LNCAP (cell line): Measurements from ENCODE around the gene TOMT.
"Not testable (repeated sequence)": the region's sequence is repeated elsewhere in the genome, so short reads cannot be mapped to it uniquely, and the experiment has no call there.

ENCODE experiments used
- TF ChIP-seq, protein P1 (sequence below): fragments of 450-650 bp; IDR thresholded peaks from 2 replicates; pipeline ENCODE4 v1.5.1; 2017; ENCODE audit warnings: mild to moderate bottlenecking

Gene TOMT

DNA sequence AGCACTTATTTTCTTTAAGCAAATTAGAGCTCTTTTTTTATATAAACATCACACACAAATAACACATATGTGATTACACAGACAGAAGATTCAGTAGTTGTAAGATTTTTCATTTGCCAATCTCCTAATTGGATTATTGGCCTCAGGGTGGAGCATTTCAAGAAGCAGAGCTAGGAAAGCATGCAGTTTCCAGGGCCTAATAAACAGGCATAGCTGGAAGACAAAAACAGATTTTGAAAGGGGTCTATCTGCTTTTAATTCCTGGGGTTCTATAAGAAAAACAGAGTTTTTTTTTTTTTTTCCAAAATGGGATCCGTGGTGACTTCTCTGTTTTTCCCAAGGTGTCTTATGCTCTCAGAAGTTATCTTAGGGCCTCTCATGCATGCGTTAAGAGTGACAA, 22.2 kb downstream of the TOMT start:
- TF ChIP-seq, protein P1, sequence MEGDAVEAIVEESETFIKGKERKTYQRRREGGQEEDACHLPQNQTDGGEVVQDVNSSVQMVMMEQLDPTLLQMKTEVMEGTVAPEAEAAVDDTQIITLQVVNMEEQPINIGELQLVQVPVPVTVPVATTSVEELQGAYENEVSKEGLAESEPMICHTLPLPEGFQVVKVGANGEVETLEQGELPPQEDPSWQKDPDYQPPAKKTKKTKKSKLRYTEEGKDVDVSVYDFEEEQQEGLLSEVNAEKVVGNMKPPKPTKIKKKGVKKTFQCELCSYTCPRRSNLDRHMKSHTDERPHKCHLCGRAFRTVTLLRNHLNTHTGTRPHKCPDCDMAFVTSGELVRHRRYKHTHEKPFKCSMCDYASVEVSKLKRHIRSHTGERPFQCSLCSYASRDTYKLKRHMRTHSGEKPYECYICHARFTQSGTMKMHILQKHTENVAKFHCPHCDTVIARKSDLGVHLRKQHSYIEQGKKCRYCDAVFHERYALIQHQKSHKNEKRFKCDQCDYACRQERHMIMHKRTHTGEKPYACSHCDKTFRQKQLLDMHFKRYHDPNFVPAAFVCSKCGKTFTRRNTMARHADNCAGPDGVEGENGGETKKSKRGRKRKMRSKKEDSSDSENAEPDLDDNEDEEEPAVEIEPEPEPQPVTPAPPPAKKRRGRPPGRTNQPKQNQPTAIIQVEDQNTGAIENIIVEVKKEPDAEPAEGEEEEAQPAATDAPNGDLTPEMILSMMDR = no peak

DNA sequence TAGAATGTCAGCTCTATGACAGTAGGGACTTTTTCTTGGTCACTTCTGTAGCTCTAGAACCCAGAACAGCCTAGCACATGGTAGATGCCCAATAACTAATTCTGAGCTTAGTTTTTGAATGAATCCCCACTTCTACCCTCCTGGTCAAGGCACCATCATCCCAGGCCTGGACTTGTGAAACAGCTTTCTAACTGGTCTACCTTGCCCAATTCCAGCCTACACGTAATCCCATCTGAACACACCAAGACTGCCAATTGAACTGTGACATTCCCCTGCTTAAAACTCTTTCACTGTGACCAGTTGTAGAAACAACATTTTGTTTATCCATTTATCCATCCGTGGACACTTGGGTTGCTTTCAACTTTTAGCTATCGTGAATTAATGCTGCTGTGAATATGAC, 23.7 kb downstream of the TOMT start:
- TF ChIP-seq, protein P1 = no peak

DNA sequence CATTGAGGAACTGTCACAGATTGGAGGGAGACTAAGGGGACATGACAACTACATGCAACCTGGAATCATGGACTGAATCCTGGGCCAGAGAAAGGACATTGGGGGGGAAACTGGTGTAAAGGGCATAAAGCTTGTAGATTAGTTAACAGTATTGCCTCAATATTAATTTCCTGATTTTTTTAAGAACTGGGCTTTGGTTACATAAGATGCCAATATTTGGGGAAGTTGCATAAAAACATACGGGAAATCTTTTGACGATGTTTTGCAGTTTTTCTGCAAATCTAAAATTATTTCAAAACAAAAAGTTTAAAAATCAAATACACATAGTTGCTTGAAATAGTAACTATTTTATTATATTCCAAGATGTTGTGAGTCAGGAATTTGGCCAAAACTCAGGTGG, 26.9 kb downstream of the TOMT start:
- TF ChIP-seq, protein P1 = no peak

DNA sequence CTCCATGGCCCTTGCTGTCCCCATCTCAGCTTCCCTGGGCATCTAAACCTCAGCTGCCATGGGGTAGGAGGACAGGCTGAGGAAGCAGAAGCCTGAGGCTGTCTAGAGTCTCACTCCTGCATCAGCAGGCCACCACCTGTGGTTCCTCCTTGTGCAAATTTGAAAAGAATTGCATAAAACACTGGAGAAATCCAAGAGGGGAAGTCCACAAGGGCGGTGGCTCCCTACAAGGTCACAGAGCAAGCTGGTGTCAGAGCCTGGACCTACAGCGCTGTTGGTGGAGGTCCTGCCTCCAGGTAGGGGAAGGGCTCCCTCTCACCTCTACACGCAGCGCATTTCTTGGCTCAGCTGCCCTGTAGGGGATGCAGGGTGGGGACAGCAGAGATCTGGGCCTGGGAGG, 29.7 kb downstream of the TOMT start, which contains the start of gene FOLR3:
TSS of gene FOLR3 (plus strand) at position 253 of the 400 bp plus-strand sequence. CDS start 228 bp downstream, outside the sequence.
- TF ChIP-seq, protein P1 = not testable (repeated sequence)

DNA sequence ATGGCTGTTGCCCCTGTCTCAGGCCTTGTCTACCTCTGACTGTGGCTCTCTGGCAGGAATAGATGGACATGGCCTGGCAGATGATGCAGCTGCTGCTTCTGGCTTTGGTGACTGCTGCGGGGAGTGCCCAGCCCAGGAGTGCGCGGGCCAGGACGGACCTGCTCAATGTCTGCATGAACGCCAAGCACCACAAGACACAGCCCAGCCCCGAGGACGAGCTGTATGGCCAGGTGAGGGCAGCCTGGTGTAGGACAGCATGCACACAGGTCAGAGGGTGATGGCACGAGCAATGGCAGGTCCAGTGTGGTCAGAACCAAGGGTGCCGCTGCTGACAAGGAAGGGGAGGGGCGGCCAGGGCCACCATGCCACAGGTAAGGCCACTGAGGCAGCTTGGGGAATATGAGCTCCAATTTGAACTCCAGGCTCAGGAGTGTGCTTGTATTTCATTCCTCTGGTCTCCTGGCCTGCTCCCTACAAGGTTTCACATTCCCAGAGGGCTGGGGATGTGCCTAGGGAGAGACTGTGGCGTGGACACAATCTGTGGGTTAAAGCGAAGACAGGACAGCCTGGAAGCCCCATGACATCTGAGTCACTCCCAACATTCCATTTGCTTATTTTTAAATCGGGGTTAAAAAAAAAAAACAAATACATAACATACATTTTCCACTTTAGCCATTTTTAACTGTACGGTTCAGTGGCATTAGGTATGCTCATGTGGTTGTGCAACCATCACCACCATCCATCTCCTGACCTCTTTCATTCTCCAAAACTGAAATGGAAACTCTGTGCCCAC, 30.4 kb downstream of the TOMT start:
- TF ChIP-seq, protein P1 = no peak

DNA sequence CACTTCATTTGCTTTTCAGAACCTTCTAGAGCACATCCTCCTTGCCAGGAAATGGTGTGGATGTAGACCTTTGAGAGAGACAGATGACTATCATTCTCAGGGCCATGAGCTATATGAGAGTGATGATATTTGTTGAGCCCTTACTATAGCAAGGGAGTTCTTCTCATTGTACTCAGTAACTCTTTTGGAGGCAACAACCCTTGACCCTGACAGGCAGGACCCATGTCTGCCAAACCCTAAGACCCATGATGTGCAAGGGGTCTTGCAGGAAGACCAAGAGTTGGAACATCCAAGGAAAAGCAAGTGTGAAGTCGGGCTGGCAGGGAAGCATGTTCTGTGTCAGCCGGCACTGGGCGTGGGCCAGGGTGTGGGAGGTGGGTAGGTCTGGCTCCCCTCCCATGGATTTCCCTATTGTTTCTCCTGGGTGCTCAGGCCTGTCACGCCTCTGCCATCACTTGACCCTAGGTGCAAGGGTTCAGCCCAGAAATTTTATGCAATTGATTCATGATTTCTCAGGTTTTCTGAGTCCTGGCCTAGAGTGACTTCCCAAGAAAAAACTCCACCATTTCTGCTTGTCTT, 31.0 kb downstream of the TOMT start:
- TF ChIP-seq, protein P1 = no peak

DNA sequence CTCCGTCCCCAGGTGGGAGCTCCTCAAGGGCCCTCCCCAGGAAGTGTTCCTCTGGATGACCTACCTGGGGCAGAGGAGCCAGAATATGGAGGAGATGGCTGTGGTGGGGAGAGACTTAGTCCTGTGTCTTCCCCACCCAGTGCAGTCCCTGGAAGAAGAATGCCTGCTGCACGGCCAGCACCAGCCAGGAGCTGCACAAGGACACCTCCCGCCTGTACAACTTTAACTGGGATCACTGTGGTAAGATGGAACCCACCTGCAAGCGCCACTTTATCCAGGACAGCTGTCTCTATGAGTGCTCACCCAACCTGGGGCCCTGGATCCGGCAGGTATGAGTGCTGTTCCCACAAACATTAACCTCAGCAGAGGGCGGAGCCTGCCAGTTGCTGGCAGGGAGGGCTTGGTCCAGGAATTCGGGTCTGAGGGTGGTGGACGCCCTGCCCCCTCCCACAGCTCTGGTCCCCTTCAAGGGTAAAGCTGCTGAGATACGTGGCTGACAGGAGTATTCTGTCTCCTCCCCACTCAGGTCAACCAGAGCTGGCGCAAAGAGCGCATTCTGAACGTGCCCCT, 33.2 kb downstream of the TOMT start:
- TF ChIP-seq, protein P1 = no peak
